RPMI8226 (cell line): Measurements from ENCODE around the gene EHBP1.

Experiments used
- DNase-seq: peaks from one replicate; pipeline ENCODE4 v3.0.0-alpha.2; 2015

Gene EHBP1

GRCh38 chr2:62826141-62826540, 120.6 kb downstream of the EHBP1 start:
- no peak for DNase-seq

- no peak for DNase-seq
Observed at GRCh38 chr2:62826953-62827675, 121.6 kb downstream of the EHBP1 start.

- no peak for DNase-seq
Observed at GRCh38 chr2:62831729-62832128, 126.2 kb downstream of the EHBP1 start.

GRCh38 chr2:62844311-62845090, 139.0 kb downstream of the EHBP1 start:
- DNase-seq = no peak

GRCh38 chr2:62845256-62845655, 139.7 kb downstream of the EHBP1 start:
- no peak for DNase-seq

GRCh38 chr2:62852254-62852653, 146.7 kb downstream of the EHBP1 start:
- DNase-seq = no peak

- no peak for DNase-seq
Observed at GRCh38 chr2:62854600-62855514, 149.3 kb downstream of the EHBP1 start.

GRCh38 chr2:62856228-62857040, 150.9 kb downstream of the EHBP1 start:
- no peak for DNase-seq

GRCh38 chr2:62857139-62857931, 151.8 kb downstream of the EHBP1 start:
- no peak for DNase-seq

GRCh38 chr2:62858231-62858832, 152.8 kb downstream of the EHBP1 start:
- DNase-seq = no peak

- DNase-seq = no peak
Observed at GRCh38 chr2:62868947-62869346, 163.4 kb downstream of the EHBP1 start.

GRCh38 chr2:62870966-62871365, 165.5 kb downstream of the EHBP1 start:
- DNase-seq = no peak

GRCh38 chr2:62871506-62871905, 166.0 kb downstream of the EHBP1 start:
- DNase-seq = no peak

GRCh38 chr2:62873603-62874002, 168.1 kb downstream of the EHBP1 start:
- DNase-seq = no peak

- DNase-seq = no peak
Observed at GRCh38 chr2:62874881-62875383, 169.4 kb downstream of the EHBP1 start.

GRCh38 chr2:62881162-62881795, 175.8 kb downstream of the EHBP1 start:
- DNase-seq = no peak

GRCh38 chr2:62883629-62884028, 178.1 kb downstream of the EHBP1 start:
- no peak for DNase-seq

- DNase-seq = no peak
Observed at GRCh38 chr2:62884086-62884485, 178.6 kb downstream of the EHBP1 start.

GRCh38 chr2:62884514-62884913, 179.0 kb downstream of the EHBP1 start:
- no peak for DNase-seq

GRCh38 chr2:62894966-62895631, 189.6 kb downstream of the EHBP1 start:
- no peak for DNase-seq
